Stimulated activated naive CD8-positive, alpha-beta T cell treated with anti-CD3 and anti-CD28 coated beads, Interleukin-15, Interleukin-2, amounts not matched to agents 100 ng/mL and 50 ng/mL, for 24 hours (primary cell): ENCODE data around the gene MEGF6.

Source experiments
- H3K27ac Mint-ChIP-seq: one replicate; pipeline ENCODE4 v1.8.0; 2021; ENCODE audit warnings: mild to moderate bottlenecking, mixed read lengths
- H3K27me3 Mint-ChIP-seq: one replicate; pipeline ENCODE4 v1.8.0; 2021; ENCODE audit warnings: mixed read lengths
- H3K36me3 Mint-ChIP-seq: one replicate; pipeline ENCODE4 v1.8.0; 2021; ENCODE audit warnings: low read depth, mixed read lengths
- H3K4me1 Mint-ChIP-seq: one replicate; pipeline ENCODE4 v1.8.0; 2021; ENCODE audit warnings: low read depth, mixed read lengths
- H3K4me3 Mint-ChIP-seq: one replicate; pipeline ENCODE4 v1.8.0; 2021; ENCODE audit warnings: mild to moderate bottlenecking, mixed read lengths
- H3K9me3 Mint-ChIP-seq: one replicate; pipeline ENCODE4 v1.8.0; 2021; ENCODE audit warnings: mixed read lengths

The MEGF6 gene

GRCh38 chr1:3441880-3442279 is 169.4 kb downstream of the MEGF6 start:
- no peaks in the 10 kb centered on the region for H3K4me1 Mint-ChIP-seq
- H3K9me3 Mint-ChIP-seq: no peaks in the 10 kb centered on the region
- H3K27ac Mint-ChIP-seq: no peak overlapping the region
- H3K4me3 Mint-ChIP-seq: no peak overlapping the region
- no peaks in the 10 kb centered on the region for H3K36me3 Mint-ChIP-seq
- H3K27me3 Mint-ChIP-seq: peaks cover 8% of the 10 kb centered on the region

GRCh38 chr1:3441410-3441847 is 169.9 kb downstream of the MEGF6 start:
- Mint-ChIP-seq H3K4me3 (no peak overlapping the region), H3K4me1 (no peaks in the 10 kb centered on the region), H3K36me3 (no peaks in the 10 kb centered on the region), H3K27me3 (peaks cover 8% of the 10 kb centered on the region), H3K9me3 (no peaks in the 10 kb centered on the region), H3K27ac (no peak overlapping the region)

- no peak overlapping the region for H3K4me3 Mint-ChIP-seq
- no peaks in the 10 kb centered on the region for H3K36me3 Mint-ChIP-seq
- H3K27me3 Mint-ChIP-seq: peaks cover 8% of the 10 kb centered on the region
- H3K4me1 Mint-ChIP-seq: no peaks in the 10 kb centered on the region
- no peaks in the 10 kb centered on the region for H3K9me3 Mint-ChIP-seq
- H3K27ac Mint-ChIP-seq: no peak overlapping the region
Observed at GRCh38 chr1:3440711-3441409, 170.4 kb downstream of the MEGF6 start.

GRCh38 chr1:3440300-3440681 is 171.0 kb downstream of the MEGF6 start:
- no peaks in the 10 kb centered on the region for H3K9me3 Mint-ChIP-seq
- H3K36me3 Mint-ChIP-seq: no peaks in the 10 kb centered on the region
- no peaks in the 10 kb centered on the region for H3K4me1 Mint-ChIP-seq
- no peak overlapping the region for H3K27ac Mint-ChIP-seq
- peaks cover 8% of the 10 kb centered on the region for H3K27me3 Mint-ChIP-seq
- no peak overlapping the region for H3K4me3 Mint-ChIP-seq
